ENCODE results near the gene KLF7. TPM values are rescaled to one million over a fixed set of nuclear protein-coding genes. Genes with fewer than 3 reads are reported as not detected.

Gene KLF7
- total RNA-seq, result 13.6 TPM

DNA sequence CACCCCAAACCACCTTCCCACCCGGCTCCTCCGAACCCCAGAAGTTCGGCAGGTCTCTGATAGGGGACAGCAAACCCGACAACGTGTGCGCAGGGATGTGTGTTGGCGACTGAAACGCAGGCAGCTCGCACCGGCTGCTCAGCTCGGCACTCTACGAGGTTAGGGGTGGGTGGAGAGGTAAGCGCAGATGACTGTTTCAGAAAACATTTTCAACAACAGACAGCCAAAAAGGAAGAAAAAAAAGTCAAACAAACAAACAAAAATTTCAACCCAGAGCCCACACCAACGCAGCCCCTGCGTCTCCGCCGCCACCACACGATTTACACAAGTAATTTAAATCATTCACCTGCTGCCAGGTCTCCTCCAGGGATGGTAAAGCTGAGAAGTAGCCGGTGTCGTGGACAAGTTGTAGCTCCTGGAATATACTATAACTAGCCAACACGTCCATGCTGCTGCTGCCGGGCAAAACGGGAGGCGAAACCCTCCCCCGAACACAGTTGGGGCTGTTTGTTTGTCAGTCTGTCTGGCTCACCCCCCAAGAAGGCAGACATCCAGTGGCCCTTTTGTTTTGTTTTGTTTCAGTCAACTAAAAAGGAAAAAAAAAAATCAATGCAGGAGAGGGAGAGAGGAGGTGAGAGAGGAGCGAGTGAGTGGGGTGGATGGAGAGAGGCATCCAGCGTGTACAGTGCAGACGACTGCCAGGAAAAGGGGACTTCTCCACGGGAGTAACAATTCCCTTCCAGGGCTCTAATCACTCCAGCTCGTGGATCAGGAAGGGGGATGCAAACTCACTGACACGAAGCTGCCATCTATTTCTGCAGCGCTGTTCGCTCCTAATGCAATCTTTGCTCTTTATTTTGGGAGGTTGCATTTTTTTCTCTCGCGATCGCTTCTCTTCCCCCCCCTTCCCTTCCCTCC lies at the start of gene KLF7:
TSS of gene KLF7 (minus strand) at position 828 of the 918 bp plus-strand sequence. CDS start at position 448, 380 bp downstream.
- Histone ChIP-seq H3K27me3 (ENCODE audit: control insufficient read depth in 3 of 3, insufficient read depth in 3 of 3, low read length in 3 of 3) (peaks cover 0 to 11% (median 0%) of the 10 kb centered on the region in 3 donors), H3K27ac (ENCODE audit: low read depth, low read length) (peak within 1 kb of the TSS; percentile 99), H3K4me1 (ENCODE audit: control insufficient read depth in 3 of 3, insufficient read depth in 3 of 3, low read length in 3 of 3) (peaks cover 26 to 37% (median 29%) of the 10 kb centered on the region in 3 donors), H3K4me3 (ENCODE audit: low read length in 3 of 3) (peak within 1 kb of the TSS; percentile 80 to 89 (median 86)), H3K9ac (ENCODE audit: low read depth in 1 of 3, low read length in 3 of 3) (peak within 1 kb of the TSS; percentile 95 to 99 (median 96)), H3K36me3 (ENCODE audit: control insufficient read depth in 3 of 3, insufficient read depth in 3 of 3, low read length in 3 of 3) (no peaks in the 10 kb centered on the region), H3K9me3 (ENCODE audit: control insufficient read depth in 3 of 3, low read length in 3 of 3) (no peaks in the 10 kb centered on the region)

DNA sequence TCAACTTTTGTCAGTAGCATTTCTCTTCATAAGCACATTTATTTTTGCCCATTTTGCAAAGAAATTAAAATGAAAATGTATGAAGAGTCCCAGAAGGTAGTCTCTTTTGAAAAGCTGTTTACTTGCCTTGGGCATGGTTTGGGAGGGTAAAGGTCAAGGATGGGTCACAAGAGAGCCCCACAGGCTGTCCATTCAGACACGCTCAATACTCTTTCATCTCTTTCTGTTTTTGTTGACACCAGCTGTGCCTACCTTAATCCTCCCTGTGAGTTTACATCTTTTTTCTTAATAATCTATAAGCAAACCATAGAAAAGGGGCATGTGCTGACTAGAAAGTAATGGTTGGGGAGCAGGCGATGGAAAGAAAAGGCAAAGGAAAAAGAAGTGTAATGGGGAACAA lies 49.6 kb upstream of the KLF7 start:
- no peak overlapping the region for H3K4me3 ChIP-seq (ENCODE audit: low read length in 3 of 3)
- H3K9me3 ChIP-seq (ENCODE audit: control insufficient read depth in 3 of 3, low read length in 3 of 3), result no peaks in the 10 kb centered on the region
- H3K9ac ChIP-seq (ENCODE audit: low read depth in 1 of 3, low read length in 3 of 3), result no peak overlapping the region
- H3K27ac ChIP-seq (ENCODE audit: low read depth, low read length), result no peak overlapping the region
- no peaks in the 10 kb centered on the region for H3K4me1 ChIP-seq (ENCODE audit: control insufficient read depth in 3 of 3, insufficient read depth in 3 of 3, low read length in 3 of 3)
- peaks cover 0 to 3% (median 0%) of the 10 kb centered on the region in 3 donors for H3K27me3 ChIP-seq (ENCODE audit: control insufficient read depth in 3 of 3, insufficient read depth in 3 of 3, low read length in 3 of 3)
- H3K36me3 ChIP-seq (ENCODE audit: control insufficient read depth in 3 of 3, insufficient read depth in 3 of 3, low read length in 3 of 3), result no peaks in the 10 kb centered on the region

DNA sequence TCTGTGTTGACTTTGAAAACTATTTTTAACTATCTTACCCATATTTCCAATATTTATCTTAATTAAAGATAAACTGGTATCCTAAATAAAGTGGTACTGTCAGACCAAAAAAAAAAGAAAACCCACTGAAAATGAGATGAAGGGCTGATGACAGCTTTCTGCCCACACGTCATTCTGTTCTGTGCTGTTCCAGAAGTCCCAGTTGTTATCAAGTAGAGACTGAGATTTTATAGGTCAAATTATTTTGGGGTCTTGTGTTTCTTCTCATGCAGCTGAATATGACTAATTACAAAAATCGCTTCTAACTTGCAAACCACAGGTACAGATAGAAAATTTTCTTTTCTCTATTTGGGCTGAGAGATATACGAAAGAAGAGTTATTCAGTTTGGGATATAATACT lies 48.7 kb upstream of the KLF7 start:
- Histone ChIP-seq H3K27me3 (ENCODE audit: control insufficient read depth in 3 of 3, insufficient read depth in 3 of 3, low read length in 3 of 3) (no peaks in the 10 kb centered on the region), H3K4me3 (ENCODE audit: low read length in 3 of 3) (no peak overlapping the region), H3K9ac (ENCODE audit: low read depth in 1 of 3, low read length in 3 of 3) (no peak overlapping the region), H3K4me1 (ENCODE audit: control insufficient read depth in 3 of 3, insufficient read depth in 3 of 3, low read length in 3 of 3) (no peaks in the 10 kb centered on the region), H3K9me3 (ENCODE audit: control insufficient read depth in 3 of 3, low read length in 3 of 3) (no peaks in the 10 kb centered on the region), H3K36me3 (ENCODE audit: control insufficient read depth in 3 of 3, insufficient read depth in 3 of 3, low read length in 3 of 3) (no peaks in the 10 kb centered on the region), H3K27ac (ENCODE audit: low read depth, low read length) (no peak overlapping the region)

GRCh38 chr2:207206011-207206410 lies 40.3 kb upstream of the KLF7 start:
- Histone ChIP-seq H3K9me3 (ENCODE audit: control insufficient read depth in 3 of 3, low read length in 3 of 3) (no peaks in the 10 kb centered on the region), H3K9ac (ENCODE audit: low read depth in 1 of 3, low read length in 3 of 3) (no peak overlapping the region), H3K4me3 (ENCODE audit: low read length in 3 of 3) (no peak overlapping the region), H3K27me3 (ENCODE audit: control insufficient read depth in 3 of 3, insufficient read depth in 3 of 3, low read length in 3 of 3) (no peaks in the 10 kb centered on the region), H3K27ac (ENCODE audit: low read depth, low read length) (no peak overlapping the region), H3K36me3 (ENCODE audit: control insufficient read depth in 3 of 3, insufficient read depth in 3 of 3, low read length in 3 of 3) (no peaks in the 10 kb centered on the region), H3K4me1 (ENCODE audit: control insufficient read depth in 3 of 3, insufficient read depth in 3 of 3, low read length in 3 of 3) (no peaks in the 10 kb centered on the region)

- Histone ChIP-seq H3K9ac (ENCODE audit: low read depth in 1 of 3, low read length in 3 of 3) (no peak overlapping the region), H3K4me1 (ENCODE audit: control insufficient read depth in 3 of 3, insufficient read depth in 3 of 3, low read length in 3 of 3) (no peaks in the 10 kb centered on the region), H3K9me3 (ENCODE audit: control insufficient read depth in 3 of 3, low read length in 3 of 3) (no peaks in the 10 kb centered on the region), H3K27me3 (ENCODE audit: control insufficient read depth in 3 of 3, insufficient read depth in 3 of 3, low read length in 3 of 3) (no peaks in the 10 kb centered on the region), H3K4me3 (ENCODE audit: low read length in 3 of 3) (no peak overlapping the region), H3K27ac (ENCODE audit: low read depth, low read length) (no peak overlapping the region), H3K36me3 (ENCODE audit: control insufficient read depth in 3 of 3, insufficient read depth in 3 of 3, low read length in 3 of 3) (no peaks in the 10 kb centered on the region)
Measured at GRCh38 chr2:207205173-207205957, 39.6 kb upstream of the KLF7 start.

- Histone ChIP-seq H3K27me3 (ENCODE audit: control insufficient read depth in 3 of 3, insufficient read depth in 3 of 3, low read length in 3 of 3) (no peaks in the 10 kb centered on the region), H3K9ac (ENCODE audit: low read depth in 1 of 3, low read length in 3 of 3) (no peak overlapping the region), H3K9me3 (ENCODE audit: control insufficient read depth in 3 of 3, low read length in 3 of 3) (no peaks in the 10 kb centered on the region), H3K4me1 (ENCODE audit: control insufficient read depth in 3 of 3, insufficient read depth in 3 of 3, low read length in 3 of 3) (no peaks in the 10 kb centered on the region), H3K4me3 (ENCODE audit: low read length in 3 of 3) (no peak overlapping the region), H3K27ac (ENCODE audit: low read depth, low read length) (no peak overlapping the region), H3K36me3 (ENCODE audit: control insufficient read depth in 3 of 3, insufficient read depth in 3 of 3, low read length in 3 of 3) (no peaks in the 10 kb centered on the region)
Measured at GRCh38 chr2:207203056-207203455, 37.3 kb upstream of the KLF7 start.

DNA sequence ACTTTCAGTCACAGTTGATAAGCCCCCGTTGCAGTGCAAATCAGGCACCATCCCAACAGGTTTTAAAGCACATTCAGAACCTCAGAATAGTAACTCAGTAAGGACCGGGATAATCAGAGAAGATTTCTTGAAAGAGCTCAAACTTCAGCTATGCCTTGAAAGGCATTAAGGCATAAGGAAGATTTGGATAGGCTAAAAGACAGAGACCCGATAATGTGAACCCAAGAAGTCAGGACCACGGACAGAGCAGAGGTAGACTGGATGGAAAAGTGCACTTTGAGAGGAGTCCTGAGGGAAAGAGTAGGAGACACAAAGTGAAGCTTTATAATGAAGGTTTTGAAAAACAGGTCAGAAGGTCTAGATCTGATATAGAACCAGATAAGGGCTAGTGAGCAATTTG lies 36.9 kb upstream of the KLF7 start:
- Histone ChIP-seq H3K9ac (ENCODE audit: low read depth in 1 of 3, low read length in 3 of 3) (no peak overlapping the region), H3K27me3 (ENCODE audit: control insufficient read depth in 3 of 3, insufficient read depth in 3 of 3, low read length in 3 of 3) (no peaks in the 10 kb centered on the region), H3K9me3 (ENCODE audit: control insufficient read depth in 3 of 3, low read length in 3 of 3) (no peaks in the 10 kb centered on the region), H3K4me1 (ENCODE audit: control insufficient read depth in 3 of 3, insufficient read depth in 3 of 3, low read length in 3 of 3) (no peaks in the 10 kb centered on the region), H3K27ac (ENCODE audit: low read depth, low read length) (no peak overlapping the region), H3K36me3 (ENCODE audit: control insufficient read depth in 3 of 3, insufficient read depth in 3 of 3, low read length in 3 of 3) (no peaks in the 10 kb centered on the region), H3K4me3 (ENCODE audit: low read length in 3 of 3) (no peak overlapping the region)

DNA sequence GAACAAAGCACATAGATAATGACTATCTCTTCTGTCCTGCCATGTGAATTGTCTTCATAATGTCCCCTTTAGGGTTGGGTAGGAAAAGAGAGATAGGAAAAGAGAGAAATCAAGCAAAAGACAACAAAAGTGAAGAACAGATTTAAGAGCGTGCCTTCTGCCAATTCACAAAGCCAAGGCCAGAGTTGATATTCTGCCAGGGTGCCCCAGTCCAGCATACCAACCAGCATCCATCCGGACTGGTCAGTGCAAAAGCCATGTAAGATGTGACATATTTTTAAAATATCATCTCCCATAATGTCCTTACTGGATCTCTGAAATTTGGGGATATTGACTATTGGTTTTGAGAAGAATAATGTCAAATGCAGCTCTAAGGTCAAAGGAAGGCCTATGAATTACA lies 35.7 kb upstream of the KLF7 start:
- no peaks in the 10 kb centered on the region for H3K36me3 ChIP-seq (ENCODE audit: control insufficient read depth in 3 of 3, insufficient read depth in 3 of 3, low read length in 3 of 3)
- H3K4me1 ChIP-seq (ENCODE audit: control insufficient read depth in 3 of 3, insufficient read depth in 3 of 3, low read length in 3 of 3), result no peaks in the 10 kb centered on the region
- no peak overlapping the region for H3K4me3 ChIP-seq (ENCODE audit: low read length in 3 of 3)
- H3K27ac ChIP-seq (ENCODE audit: low read depth, low read length), result no peak overlapping the region
- H3K9ac ChIP-seq (ENCODE audit: low read depth in 1 of 3, low read length in 3 of 3), result no peak overlapping the region
- no peaks in the 10 kb centered on the region for H3K9me3 ChIP-seq (ENCODE audit: control insufficient read depth in 3 of 3, low read length in 3 of 3)
- H3K27me3 ChIP-seq (ENCODE audit: control insufficient read depth in 3 of 3, insufficient read depth in 3 of 3, low read length in 3 of 3), result no peaks in the 10 kb centered on the region

DNA sequence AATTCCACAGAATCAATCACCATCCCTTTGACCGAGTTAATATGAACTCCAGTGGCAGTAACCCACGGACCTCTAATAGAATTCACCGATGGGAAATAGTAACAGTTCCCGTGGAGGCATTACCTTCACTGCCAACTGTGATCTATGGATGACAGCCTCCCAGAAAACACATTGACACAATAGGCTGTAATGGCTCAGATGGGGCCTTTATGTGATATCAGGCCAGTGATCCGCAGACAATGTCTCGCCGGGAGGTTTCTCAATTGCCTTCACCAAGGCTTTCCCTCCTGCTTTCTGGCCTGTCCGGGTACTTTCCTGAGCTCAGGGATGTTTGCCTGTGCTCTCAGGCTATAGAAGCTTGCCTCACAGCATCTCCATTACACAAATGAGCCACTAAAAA lies 34.4 kb upstream of the KLF7 start:
- Histone ChIP-seq H3K27ac (ENCODE audit: low read depth, low read length) (no peak overlapping the region), H3K4me1 (ENCODE audit: control insufficient read depth in 3 of 3, insufficient read depth in 3 of 3, low read length in 3 of 3) (no peaks in the 10 kb centered on the region), H3K9ac (ENCODE audit: low read depth in 1 of 3, low read length in 3 of 3) (no peak overlapping the region), H3K36me3 (ENCODE audit: control insufficient read depth in 3 of 3, insufficient read depth in 3 of 3, low read length in 3 of 3) (no peaks in the 10 kb centered on the region), H3K27me3 (ENCODE audit: control insufficient read depth in 3 of 3, insufficient read depth in 3 of 3, low read length in 3 of 3) (no peaks in the 10 kb centered on the region), H3K9me3 (ENCODE audit: control insufficient read depth in 3 of 3, low read length in 3 of 3) (no peaks in the 10 kb centered on the region), H3K4me3 (ENCODE audit: low read length in 3 of 3) (no peak overlapping the region)

DNA sequence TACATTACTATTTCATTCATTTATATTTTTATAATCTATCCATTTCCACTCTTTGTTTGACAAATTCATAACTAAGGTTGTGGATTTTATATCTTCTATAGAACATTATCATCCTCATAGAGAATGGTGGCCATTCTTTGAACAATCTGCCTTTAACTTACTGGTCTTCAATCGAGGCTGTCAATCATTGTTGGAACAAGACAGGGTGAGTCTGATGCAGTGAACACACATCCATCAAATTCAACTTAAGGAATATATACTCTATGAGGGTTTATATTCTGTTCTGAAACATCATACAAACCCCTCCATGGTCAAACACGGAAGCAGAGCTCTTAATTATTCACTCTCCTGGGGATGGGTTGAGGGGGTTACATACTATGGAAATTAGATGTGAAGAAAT lies 28.3 kb upstream of the KLF7 start:
- Histone ChIP-seq H3K9ac (ENCODE audit: low read depth in 1 of 3, low read length in 3 of 3) (no peak overlapping the region), H3K36me3 (ENCODE audit: control insufficient read depth in 3 of 3, insufficient read depth in 3 of 3, low read length in 3 of 3) (no peaks in the 10 kb centered on the region), H3K9me3 (ENCODE audit: control insufficient read depth in 3 of 3, low read length in 3 of 3) (no peaks in the 10 kb centered on the region), H3K4me1 (ENCODE audit: control insufficient read depth in 3 of 3, insufficient read depth in 3 of 3, low read length in 3 of 3) (peaks cover 0 to 3% (median 0%) of the 10 kb centered on the region in 3 donors), H3K27ac (ENCODE audit: low read depth, low read length) (no peak overlapping the region), H3K4me3 (ENCODE audit: low read length in 3 of 3) (no peak overlapping the region), H3K27me3 (ENCODE audit: control insufficient read depth in 3 of 3, insufficient read depth in 3 of 3, low read length in 3 of 3) (no peaks in the 10 kb centered on the region)
